SH-SY5Y (cell line): ENCODE data around the gene MFSD1.

ENCODE experiments used
- GATA2 ChIP-seq: IDR thresholded peaks from 2 replicates; pipeline ENCODE4 v1.6.1; 2011; ENCODE audit warnings: mild to moderate bottlenecking, low read depth, low read length
- GATA3 ChIP-seq: IDR thresholded peaks from 2 replicates; pipeline ENCODE4 v1.6.1; 2011; ENCODE audit warnings: low read depth, mild to moderate bottlenecking, low read length, moderate library complexity

GRCh38 chr3:158841387-158841786, 39.5 kb downstream of the MFSD1 start:
- TF ChIP-seq GATA2: no peak
- no peak for TF ChIP-seq GATA3
